ENCODE measurements around the gene TUBGCP6.
"Not testable (repeated sequence)": the region's sequence is repeated elsewhere in the genome, so short reads cannot be mapped to it uniquely, and the experiment has no call there.

Gene TUBGCP6

GRCh38 chr22:50209893-50210292 lies 34.9 kb downstream of the TUBGCP6 start:
- DNase-seq (ENCODE audit: low read depth) = no peak

DNA sequence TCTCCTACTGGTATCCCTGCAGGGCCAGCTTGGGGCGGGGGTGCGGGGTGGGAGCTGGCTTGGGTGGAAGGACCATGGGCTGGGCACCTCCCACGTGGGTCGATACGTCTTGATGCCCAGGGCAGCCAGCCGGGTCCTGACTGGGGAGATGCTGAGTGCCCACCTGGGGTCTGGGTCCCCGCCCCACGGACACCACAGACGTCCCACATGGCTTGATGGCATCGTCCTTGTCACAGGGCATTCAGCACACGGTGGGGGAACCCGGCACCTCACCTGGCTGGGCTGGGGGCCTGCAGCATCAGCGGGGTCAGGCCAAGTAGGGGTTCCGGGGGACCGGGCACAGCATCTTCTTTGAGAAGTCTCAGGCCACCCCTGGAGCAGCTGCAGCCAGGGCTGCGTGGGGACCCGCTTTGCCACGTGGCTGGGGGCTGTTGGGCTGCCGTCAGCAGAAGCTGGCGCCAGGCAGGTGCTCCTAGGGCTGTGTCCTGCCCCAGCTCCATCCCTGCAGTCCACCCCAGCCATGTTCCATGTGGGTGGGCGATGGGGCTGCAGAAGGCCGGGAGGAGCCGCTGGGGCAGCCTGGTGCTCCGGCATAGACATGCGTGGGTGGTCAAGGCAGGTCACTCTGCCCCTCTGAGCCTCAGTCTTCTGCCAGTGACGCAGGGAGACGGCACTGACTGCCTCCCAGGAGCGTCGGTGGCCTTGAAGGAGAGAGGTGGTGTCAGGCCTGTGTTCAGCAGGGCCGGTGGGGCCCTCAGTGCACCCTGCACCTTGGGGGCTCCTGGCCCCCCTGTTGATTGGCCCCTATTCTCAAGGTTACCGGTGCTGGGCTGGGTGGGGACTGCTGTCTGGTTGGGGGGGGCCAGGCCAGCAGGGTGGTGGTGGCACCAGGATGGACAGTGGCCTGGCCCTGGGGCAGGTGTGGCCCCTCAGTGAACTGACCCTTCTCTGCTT lies 35.6 kb downstream of the TUBGCP6 start:
- no peak for DNase-seq (ENCODE audit: low read depth)

- no peak for DNase-seq (ENCODE audit: low read depth)
Measured at GRCh38 chr22:50208430-50208938, 36.3 kb downstream of the TUBGCP6 start.

GRCh38 chr22:50207383-50208140 lies 37.3 kb downstream of the TUBGCP6 start:
- no peak for DNase-seq (ENCODE audit: low read depth)

GRCh38 chr22:50206599-50206998 lies 38.2 kb downstream of the TUBGCP6 start:
- no peak for DNase-seq (ENCODE audit: low read depth)

- no peak for DNase-seq (ENCODE audit: low read depth)
Measured at GRCh38 chr22:50205781-50206569, 38.8 kb downstream of the TUBGCP6 start.

- DNase-seq (ENCODE audit: low read depth) = not testable (repeated sequence)
Measured at GRCh38 chr22:50204998-50205397, 39.8 kb downstream of the TUBGCP6 start.

- no peak for DNase-seq (ENCODE audit: low read depth)
Measured at GRCh38 chr22:50204571-50204970, 40.3 kb downstream of the TUBGCP6 start.

DNA sequence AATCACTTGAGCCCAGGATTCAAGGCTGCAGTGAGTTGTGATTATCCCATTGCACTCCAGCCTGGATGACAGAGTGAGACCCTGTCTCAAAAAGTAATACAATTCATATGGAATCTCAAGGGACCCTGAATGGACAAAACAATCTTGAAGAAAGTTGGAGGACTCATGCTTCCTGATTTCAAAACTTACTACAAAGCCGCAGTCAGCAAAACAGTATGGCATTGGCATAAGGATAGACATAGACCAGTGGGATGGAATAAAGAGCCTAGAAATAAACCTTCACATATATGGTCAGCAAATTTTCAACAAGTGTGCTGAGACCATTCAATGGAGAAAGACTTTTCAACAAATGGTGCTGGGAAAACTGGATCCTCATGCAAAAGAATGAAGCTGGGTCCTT lies 41.5 kb downstream of the TUBGCP6 start:
- no peak for DNase-seq (ENCODE audit: low read depth)

DNA sequence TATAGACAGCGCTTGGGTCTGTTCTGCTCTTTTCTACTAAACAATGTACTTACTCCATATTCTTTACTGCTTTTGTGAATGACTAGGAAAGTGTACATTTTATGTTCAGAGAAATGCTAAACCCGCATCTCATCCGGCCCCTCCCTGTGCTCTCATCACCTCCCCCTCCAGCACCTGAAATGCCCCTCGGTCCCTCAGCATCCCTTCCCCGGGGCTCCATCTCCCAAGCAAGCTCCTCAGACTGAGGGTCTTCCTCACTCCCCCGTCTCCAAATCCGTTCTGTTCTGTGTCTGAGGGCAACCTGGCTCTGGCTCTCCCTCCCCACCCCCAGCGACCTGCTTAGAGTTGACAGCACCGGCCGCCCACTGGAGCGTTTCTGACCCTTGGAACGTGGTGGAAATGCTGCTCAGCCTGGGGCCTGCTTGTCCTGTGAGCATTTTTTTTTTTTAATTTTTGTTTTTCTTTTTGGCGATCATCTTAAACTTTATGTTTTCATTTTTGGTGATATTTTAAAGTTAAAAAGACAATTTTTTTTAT lies 42.6 kb downstream of the TUBGCP6 start:
- no peak for DNase-seq (ENCODE audit: low read depth)

DNA sequence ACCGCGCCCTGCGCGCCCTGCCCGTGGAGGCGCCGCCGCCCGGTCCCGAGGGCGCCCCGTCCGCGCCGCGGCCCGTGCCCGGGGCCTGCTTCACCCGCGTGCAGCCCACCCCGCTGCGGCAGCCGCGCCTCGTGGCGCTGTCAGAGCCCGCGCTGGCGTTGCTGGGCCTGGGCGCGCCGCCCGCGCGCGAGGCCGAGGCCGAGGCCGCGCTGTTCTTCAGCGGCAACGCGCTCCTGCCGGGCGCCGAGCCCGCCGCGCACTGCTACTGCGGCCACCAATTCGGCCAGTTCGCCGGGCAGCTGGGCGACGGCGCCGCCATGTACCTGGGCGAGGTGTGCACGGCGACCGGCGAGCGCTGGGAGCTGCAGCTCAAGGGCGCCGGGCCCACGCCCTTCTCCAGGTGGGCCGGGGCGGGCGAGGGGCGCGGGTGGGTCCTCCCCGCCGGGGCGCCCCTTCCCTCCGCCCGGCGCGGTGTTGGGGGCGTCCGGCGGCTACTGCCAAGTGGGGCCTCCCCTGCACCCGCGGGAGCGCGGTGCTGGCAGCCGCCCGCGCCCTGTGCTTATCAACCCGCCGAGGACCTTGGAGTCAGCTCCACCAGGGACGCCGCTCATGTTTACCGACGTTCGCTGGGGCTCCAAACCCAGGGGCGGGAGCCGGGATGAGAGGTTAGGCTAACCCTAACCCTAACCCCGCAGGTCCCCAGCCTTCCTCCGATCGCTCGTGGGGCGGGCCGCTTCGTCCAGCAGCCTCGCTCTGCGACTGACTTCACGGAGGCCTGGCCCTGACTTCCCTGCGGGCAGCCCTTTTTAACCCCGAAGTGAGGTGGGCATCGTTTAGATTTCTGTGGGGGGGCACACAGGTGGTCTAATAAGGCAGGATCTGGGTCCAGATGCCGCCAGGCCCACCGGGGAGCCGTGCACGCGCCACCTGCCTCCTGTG lies 43.4 kb downstream of the TUBGCP6 start:
- no peak for DNase-seq (ENCODE audit: low read depth)

GRCh38 chr22:50200461-50201190 lies 44.2 kb downstream of the TUBGCP6 start, which contains the start of gene SELENOO:
SELENOO (plus strand) TSS chr22:50201011; CDS start chr22:50201037, 26 bp downstream.
- no peak for DNase-seq (ENCODE audit: low read depth)

- DNase-seq (ENCODE audit: low read depth) = no peak
Measured at GRCh38 chr22:50199829-50200460, 44.9 kb downstream of the TUBGCP6 start.

DNA sequence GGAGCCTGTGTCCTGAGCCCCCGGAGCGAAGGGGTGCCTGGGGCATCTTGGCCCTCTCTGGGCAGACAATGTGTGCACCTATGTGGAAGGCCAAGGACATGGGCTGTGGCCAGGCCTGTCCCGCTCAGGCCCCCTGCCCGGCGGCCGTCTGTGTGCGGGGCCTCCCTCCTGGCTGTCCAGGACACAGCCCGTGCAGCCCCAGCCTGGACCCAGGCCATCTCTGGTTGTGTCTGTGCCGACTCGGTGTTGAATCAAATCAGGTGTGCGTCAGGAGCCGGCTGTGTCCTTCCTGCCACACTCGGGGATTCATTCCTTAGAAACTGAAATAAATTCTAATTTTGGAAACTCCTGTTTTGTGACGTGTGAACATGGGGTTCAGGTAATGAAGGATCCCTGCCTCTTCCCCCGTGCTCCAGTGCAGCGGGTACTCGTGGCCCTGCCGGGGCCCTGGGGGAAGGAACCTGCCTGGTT lies 45.5 kb downstream of the TUBGCP6 start:
- DNase-seq (ENCODE audit: low read depth) = no peak

GRCh38 chr22:50198624-50199017 lies 46.2 kb downstream of the TUBGCP6 start:
- no peak for DNase-seq (ENCODE audit: low read depth)

DNA sequence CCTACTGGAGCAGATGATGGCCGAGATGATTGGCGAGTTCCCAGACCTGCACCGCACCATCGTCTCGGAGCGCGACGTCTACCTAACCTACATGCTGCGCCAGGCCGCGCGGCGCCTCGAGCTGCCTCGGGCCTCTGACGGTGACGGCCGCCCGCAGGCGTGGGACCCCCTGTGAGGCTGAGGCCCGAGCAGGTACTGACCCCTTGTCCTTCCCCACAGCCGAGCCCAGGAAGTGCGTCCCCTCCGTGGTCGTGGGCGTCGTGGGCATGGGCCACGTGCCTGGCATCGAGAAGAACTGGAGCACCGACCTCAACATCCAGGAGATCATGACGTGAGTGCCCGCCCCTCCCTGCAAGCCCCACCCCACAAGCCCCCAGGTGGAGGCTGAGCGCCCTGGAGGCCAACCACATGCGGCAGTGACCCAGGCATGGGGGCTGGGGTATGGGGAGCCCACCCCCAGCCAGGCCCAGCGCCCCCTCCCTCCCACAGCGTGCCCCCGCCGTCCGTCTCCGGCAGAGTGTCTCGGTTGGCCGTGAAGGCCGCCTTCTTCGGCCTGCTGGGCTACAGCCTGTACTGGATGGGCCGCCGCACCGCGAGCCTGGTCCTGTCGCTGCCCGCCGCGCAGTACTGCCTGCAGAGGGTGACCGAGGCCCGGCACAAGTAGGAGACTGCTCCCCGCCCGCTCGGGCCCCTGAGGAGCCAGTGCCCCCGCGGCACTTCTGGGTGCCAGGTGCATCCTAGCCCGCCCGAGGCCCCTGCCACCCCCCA lies 46.8 kb downstream of the TUBGCP6 start:
- DNase-seq (ENCODE audit: low read depth) = no peak

DNA sequence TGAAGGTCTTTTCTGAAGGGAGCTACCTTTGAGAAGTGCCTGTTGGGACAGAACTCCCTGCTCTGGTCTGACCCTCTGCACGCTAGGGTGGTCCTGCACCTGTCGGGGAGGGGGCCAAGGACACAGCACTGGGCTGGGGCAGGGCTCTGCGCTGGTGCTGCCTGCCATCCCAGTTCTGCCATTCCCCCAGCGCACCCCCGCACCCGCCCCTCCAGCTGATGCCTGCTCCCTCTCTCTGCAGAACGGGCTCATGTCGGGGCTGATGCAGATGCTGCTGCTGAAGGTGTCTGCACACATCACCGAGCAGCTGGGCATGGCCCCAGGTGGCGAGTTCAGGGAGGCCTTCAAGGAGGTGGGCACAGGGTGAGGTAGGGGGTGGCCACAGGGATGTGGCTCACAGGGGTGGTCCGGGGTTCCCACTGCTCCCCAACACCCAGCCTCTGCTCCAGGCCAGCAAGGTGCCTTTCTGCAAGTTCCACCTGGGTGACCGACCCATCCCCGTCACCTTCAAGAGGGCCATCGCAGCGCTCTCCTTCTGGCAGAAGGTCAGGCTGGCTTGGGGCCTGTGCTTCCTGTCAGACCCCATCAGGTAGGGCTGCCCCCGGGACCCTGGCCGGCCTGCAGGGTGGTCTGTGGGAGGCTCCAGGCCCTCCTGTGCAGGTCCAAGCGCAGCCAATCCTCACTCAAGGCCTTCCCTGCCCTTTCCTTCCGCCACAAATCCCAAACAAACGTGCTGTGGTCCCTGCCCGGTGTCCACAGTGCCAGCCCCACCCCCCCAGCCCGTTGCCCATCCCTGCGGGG lies 47.6 kb downstream of the TUBGCP6 start:
- no peak for DNase-seq (ENCODE audit: low read depth)

GRCh38 chr22:50196256-50196655 lies 48.6 kb downstream of the TUBGCP6 start:
- no peak for DNase-seq (ENCODE audit: low read depth)

Data from GM04503 (cell line).